Measurements from ENCODE around the gene MAP2. TPM values are rescaled to one million over a fixed set of nuclear protein-coding genes. Genes with fewer than 3 reads are reported as not detected.
"Not testable (repeated sequence)": the region's sequence is repeated elsewhere in the genome, so short reads cannot be mapped to it uniquely, and the experiment has no call there.

MAP2 gene
- total RNA-seq, 1 donor from 2014 or later, result 58.1 TPM

DNA sequence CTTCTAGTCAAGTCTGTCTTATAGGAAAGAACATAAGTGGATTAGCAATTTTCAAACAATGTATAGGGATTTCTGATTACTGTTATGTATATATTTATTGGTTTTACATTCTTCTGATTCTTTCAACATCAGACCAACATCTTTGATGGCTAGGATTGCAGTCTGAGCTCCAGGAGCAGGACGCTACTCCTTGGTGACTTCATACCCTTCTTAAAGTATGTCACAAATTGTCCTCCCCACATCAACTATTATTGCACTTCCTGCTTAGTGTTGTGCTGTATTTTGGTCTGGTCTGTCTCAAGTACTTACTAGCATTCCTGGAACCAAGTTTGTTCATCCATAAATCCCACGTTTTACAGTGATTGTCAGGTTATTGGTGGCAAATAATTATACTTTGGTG is 49.0 kb downstream of the MAP2 start:
- no peak overlapping the region for H3K4me3 ChIP-seq (ENCODE audit: low read depth, low read length)
- H3K27me3 ChIP-seq (ENCODE audit: control insufficient read depth, insufficient read depth, low read length), result no peaks in the 10 kb centered on the region
- no peaks in the 10 kb centered on the region for H3K36me3 ChIP-seq (ENCODE audit: control insufficient read depth, insufficient read depth, low read length)
- TF ChIP-seq, protein P1, sequence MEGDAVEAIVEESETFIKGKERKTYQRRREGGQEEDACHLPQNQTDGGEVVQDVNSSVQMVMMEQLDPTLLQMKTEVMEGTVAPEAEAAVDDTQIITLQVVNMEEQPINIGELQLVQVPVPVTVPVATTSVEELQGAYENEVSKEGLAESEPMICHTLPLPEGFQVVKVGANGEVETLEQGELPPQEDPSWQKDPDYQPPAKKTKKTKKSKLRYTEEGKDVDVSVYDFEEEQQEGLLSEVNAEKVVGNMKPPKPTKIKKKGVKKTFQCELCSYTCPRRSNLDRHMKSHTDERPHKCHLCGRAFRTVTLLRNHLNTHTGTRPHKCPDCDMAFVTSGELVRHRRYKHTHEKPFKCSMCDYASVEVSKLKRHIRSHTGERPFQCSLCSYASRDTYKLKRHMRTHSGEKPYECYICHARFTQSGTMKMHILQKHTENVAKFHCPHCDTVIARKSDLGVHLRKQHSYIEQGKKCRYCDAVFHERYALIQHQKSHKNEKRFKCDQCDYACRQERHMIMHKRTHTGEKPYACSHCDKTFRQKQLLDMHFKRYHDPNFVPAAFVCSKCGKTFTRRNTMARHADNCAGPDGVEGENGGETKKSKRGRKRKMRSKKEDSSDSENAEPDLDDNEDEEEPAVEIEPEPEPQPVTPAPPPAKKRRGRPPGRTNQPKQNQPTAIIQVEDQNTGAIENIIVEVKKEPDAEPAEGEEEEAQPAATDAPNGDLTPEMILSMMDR (IDR thresholded peaks at IDR 0.05; ENCODE audit: insufficient read depth, low read length, poor library complexity, severe bottlenecking), result no peak
- DNase-seq (ENCODE audit: low read depth), result no peak

DNA sequence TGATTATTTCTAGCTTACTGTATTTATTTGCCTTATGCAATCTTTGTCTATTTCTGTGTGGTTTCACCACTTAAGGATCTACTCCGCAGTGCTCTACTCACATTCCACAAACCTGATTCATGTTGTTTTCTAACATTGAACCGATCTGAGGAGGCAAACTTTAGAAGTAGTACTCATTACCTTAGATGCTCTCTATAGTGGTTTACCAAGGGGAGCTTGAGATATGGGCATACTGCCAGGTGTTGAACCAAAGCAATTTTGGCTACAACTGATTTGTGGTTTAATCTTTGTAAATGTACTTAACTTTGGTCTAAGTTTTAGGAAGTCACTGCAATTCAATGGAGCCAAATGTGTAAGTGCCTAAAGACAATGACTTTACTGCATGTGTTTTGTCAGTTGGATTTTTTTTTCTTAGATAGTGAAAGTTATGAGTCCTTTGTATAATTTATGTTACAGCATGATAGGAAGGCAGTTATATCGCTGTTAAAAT is 50.1 kb downstream of the MAP2 start:
- TF ChIP-seq, protein P1 (IDR thresholded peaks at IDR 0.05; ENCODE audit: insufficient read depth, low read length, poor library complexity, severe bottlenecking), result no peak
- H3K27me3 ChIP-seq (ENCODE audit: control insufficient read depth, insufficient read depth, low read length), result no peaks in the 10 kb centered on the region
- H3K36me3 ChIP-seq (ENCODE audit: control insufficient read depth, insufficient read depth, low read length), result no peaks in the 10 kb centered on the region
- peak; percentile 90 for DNase-seq (ENCODE audit: low read depth)
- H3K4me3 ChIP-seq (ENCODE audit: low read depth, low read length), result no peak overlapping the region

DNA sequence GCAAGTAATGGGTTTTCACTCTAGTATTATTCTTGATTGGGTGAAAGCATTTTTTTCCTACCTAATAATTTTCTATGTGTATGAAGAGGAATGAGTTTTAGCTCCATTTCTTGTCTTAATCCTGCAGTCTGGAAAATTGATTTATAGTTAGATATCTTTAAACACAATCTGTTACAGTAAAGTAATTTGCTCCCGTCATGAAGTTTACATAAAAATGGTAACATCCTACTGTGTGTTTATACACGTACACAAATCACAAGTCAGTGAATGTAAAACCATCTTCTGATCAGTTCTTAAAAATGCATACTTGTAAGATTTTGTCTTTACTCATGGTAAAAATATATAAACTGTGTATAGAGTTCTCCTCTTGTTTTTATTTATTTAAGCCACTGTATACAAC is 51.1 kb downstream of the MAP2 start:
- Histone ChIP-seq H3K27me3 (ENCODE audit: control insufficient read depth, insufficient read depth, low read length) (no peaks in the 10 kb centered on the region), H3K36me3 (ENCODE audit: control insufficient read depth, insufficient read depth, low read length) (no peaks in the 10 kb centered on the region), H3K4me3 (ENCODE audit: low read depth, low read length) (no peak overlapping the region)
- TF ChIP-seq, protein P1 (IDR thresholded peaks at IDR 0.05; ENCODE audit: insufficient read depth, low read length, poor library complexity, severe bottlenecking), result no peak
- no peak for DNase-seq (ENCODE audit: low read depth)

DNA sequence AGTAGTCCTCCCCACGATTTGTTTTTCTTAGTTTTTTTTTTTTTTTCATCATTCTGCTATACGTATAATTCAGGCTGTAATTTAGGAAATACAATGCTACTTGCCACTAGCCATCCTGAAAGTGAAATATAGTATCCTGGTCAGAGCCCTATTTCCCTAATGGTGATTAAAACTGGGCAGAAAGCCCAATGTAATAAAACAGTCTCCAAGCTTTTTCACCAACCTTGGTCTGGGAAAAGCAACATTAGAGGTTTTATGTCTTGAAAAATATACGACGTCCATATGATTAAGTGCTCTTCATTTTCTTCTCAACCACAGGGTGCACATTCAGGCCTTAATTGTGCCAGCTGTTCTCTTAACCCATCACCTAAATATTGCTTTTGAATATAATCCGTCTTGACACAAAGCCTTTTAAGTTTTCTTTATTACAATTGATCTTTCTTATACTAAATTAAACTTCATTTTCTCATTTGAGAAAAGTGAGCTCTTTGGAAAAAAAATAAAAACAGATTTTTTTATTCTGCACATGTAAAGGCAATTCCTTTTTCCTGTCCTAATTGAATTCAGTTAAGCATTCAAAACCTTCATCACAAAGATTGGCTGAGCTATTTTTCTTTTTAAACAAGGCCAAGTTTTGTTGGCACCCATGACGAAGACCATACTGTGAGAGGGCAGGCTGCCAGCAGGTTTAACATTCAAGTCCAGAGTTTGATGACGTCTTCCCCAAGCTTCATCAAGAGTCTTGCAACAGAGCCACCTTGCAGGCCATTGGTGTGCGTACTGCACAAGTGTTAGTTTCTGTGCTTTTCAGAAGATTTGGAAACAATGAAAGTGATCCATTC is 52.7 kb downstream of the MAP2 start:
- TF ChIP-seq, protein P1 (IDR thresholded peaks at IDR 0.05; ENCODE audit: insufficient read depth, low read length, poor library complexity, severe bottlenecking), result no peak
- Histone ChIP-seq H3K4me3 (ENCODE audit: low read depth, low read length) (no peak overlapping the region), H3K36me3 (ENCODE audit: control insufficient read depth, insufficient read depth, low read length) (no peaks in the 10 kb centered on the region), H3K27me3 (ENCODE audit: control insufficient read depth, insufficient read depth, low read length) (no peaks in the 10 kb centered on the region)
- no peak for DNase-seq (ENCODE audit: low read depth)

DNA sequence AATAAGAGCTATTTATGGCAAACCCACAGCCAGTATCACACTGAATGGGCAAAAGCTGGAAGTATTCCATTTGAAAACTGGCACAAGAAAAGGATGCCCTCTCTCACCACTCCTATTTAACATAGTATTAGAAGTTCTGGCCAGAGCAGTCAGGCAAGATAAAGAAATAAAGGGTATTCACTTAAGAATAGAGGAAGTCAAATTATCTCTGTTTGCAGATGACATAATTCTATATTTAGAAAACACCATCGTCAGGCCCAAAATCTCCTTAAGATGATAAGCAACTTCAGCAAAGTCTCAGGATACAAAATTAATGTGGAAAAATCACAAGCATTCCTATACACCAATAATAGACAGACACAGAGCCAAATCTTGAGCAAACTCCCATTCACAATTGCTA is 68.4 kb downstream of the MAP2 start:
- H3K36me3 ChIP-seq (ENCODE audit: control insufficient read depth, insufficient read depth, low read length); DNase-seq (ENCODE audit: low read depth); H3K27me3 ChIP-seq (ENCODE audit: control insufficient read depth, insufficient read depth, low read length); H3K4me3 ChIP-seq (ENCODE audit: low read depth, low read length): not testable (repeated sequence)

DNA sequence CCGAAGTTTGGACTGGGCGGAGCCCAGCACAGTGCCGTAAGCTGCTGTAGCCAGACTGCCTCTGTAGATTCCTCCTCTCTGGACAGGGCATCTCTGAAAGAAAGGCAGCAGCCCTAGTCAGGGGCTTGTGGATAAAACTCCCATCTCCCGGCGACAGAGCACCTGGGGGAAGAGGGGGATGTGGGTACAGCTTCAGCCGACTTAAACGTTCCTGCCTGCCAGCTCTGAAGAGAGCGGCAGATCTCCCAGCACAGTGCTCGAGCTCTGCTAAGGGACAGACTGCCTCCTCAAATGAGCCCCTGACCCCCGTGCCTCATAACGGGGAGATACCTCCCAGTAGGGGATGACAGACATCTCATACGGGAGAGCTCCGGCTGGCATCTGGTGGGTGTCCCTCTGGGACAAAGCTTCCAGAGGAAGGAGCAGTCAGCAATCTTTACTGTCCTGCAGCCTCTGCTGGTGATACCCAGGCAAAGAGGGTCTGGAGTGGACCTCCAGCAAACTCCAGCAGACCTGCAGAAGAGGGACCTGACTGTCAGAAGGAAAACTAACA is 71.3 kb downstream of the MAP2 start:
- H3K27me3 ChIP-seq (ENCODE audit: control insufficient read depth, insufficient read depth, low read length); H3K4me3 ChIP-seq (ENCODE audit: low read depth, low read length); H3K36me3 ChIP-seq (ENCODE audit: control insufficient read depth, insufficient read depth, low read length); DNase-seq (ENCODE audit: low read depth): not testable (repeated sequence)
